SK-N-SH treated with all-trans-retinoic acid at 6 μM for 48 hours (cell line): Measurements from ENCODE around the gene SH3PXD2A.

Source experiments
- ATAC-seq: fragments of 200-7000 bp; cut with Tn5 transposase; 3 replicates; pipeline ENCODE4 v1.9.1; 2020; ENCODE audit warnings: mild to moderate bottlenecking, moderate library complexity
- BACH2 ChIP-seq: fragments of 250-450 bp; sonication (Bioruptor Pico); IDR thresholded peaks from 2 replicates; pipeline ENCODE4 v1.9.0; 2021; ENCODE audit warnings: mild to moderate bottlenecking, borderline replicate concordance
- CREB5 ChIP-seq: fragments of 250-450 bp; sonication (Bioruptor Pico); IDR thresholded peaks from 2 replicates; pipeline ENCODE4 v1.5.1; 2020; ENCODE audit warnings: low read depth, mild to moderate bottlenecking, moderate library complexity
- CSDC2 ChIP-seq: fragments of 250-450 bp; sonication (Bioruptor Pico); IDR thresholded peaks from 2 replicates; pipeline ENCODE4 v1.5.0; 2020; ENCODE audit warnings: mild to moderate bottlenecking, moderate library complexity
- CSRNP3 ChIP-seq: fragments of 250-450 bp; sonication (Bioruptor Pico); IDR thresholded peaks from 2 replicates; pipeline ENCODE4 v1.5.1; 2021; ENCODE audit warnings: mild to moderate bottlenecking, moderate library complexity
- ESRRG ChIP-seq: fragments of 250-450 bp; sonication (Bioruptor Pico); IDR thresholded peaks from 2 replicates; pipeline ENCODE4 v1.6.1; 2021; ENCODE audit warnings: mild to moderate bottlenecking
- GLIS3 ChIP-seq: fragments of 250-450 bp; sonication (Bioruptor Pico); IDR thresholded peaks from 2 replicates; pipeline ENCODE4 v1.5.0; 2020; ENCODE audit warnings: mild to moderate bottlenecking, moderate library complexity
- ISL1 ChIP-seq: fragments of 250-450 bp; sonication (Bioruptor Pico); IDR thresholded peaks from 2 replicates; pipeline ENCODE4 v2.1.2; 2022; ENCODE audit warnings: mild to moderate bottlenecking, moderate library complexity
- PPARA ChIP-seq: fragments of 250-450 bp; sonication (Bioruptor Pico); IDR thresholded peaks from 2 replicates; pipeline ENCODE4 v1.5.0; 2020; ENCODE audit warnings: mild to moderate bottlenecking, borderline replicate concordance
- RARB ChIP-seq: fragments of 250-450 bp; sonication (Bioruptor Pico); IDR thresholded peaks from 2 replicates; pipeline ENCODE4 v1.8.0; 2021; ENCODE audit warnings: mild to moderate bottlenecking, moderate library complexity
- SNAI2 ChIP-seq: fragments of 250-450 bp; sonication (Bioruptor Pico); IDR thresholded peaks from 2 replicates; pipeline ENCODE4 v1.5.0; 2020; ENCODE audit warnings: mild to moderate bottlenecking, moderate library complexity
- TOX ChIP-seq: fragments of 250-450 bp; sonication (Bioruptor Pico); IDR thresholded peaks from 2 replicates; pipeline ENCODE4 v1.8.0; 2021; ENCODE audit warnings: mild to moderate bottlenecking, moderate library complexity, borderline replicate concordance
- TSHZ2 ChIP-seq: fragments of 250-450 bp; sonication (Bioruptor Pico); IDR thresholded peaks from 2 replicates; pipeline ENCODE4 v1.5.0; 2020; ENCODE audit warnings: mild to moderate bottlenecking, moderate library complexity
- ZFP3 ChIP-seq: fragments of 250-450 bp; sonication (Bioruptor Pico); IDR thresholded peaks from 2 replicates; pipeline ENCODE4 v1.5.0; 2020; ENCODE audit warnings: mild to moderate bottlenecking, moderate library complexity
- ZNF70 ChIP-seq: fragments of 450-650 bp; formaldehyde crosslinking; IDR thresholded peaks from 2 replicates; pipeline ENCODE4 v1.5.0; 2020; ENCODE audit warnings: mild to moderate bottlenecking, moderate library complexity
- ZNF8 ChIP-seq: fragments of 450-650 bp; formaldehyde crosslinking; IDR thresholded peaks from 2 replicates; pipeline ENCODE4 v1.5.0; 2020; ENCODE audit warnings: mild to moderate bottlenecking, moderate library complexity
- TF ChIP-seq, protein P1 (sequence below): fragments of 250-450 bp; sonication (Bioruptor Pico); IDR thresholded peaks from 2 replicates; pipeline ENCODE4 v1.8.0; 2020; ENCODE audit warnings: mild to moderate bottlenecking, moderate library complexity, borderline replicate concordance

Gene SH3PXD2A

DNA sequence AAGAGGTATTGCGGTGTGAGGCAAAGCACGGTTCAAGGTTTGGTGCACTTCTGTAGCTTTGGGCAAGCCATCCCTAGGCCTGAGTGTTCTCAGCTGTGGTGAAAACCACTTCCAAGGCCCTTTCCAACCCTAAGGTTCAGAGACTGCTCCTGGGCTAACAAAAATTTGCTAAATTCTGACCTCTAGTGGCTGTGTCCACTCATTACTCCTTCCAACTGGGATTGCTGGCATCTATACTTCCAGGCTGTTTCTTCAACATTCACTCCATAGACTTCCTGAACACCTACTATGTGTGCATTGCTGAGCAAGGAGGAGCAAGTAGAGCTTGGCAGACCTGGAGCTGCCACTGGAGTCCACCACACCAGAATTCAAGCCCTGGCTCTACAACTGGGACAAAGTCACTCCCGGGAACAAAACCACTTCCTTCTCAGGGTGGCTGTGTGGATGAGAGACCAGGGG lies 29.3 kb upstream of the SH3PXD2A start:
- peak; percentile 80 for ATAC-seq
- TF ChIP-seq ESRRG (CRISPR knock-in tag) (no peak), TOX (CRISPR knock-in tag) (no peak), RARB (no peak)

GRCh38 chr10:103882285-103883007 lies 27.1 kb upstream of the SH3PXD2A start:
- TF ChIP-seq CSRNP3 (CRISPR knock-in tag): no peak
- TF ChIP-seq BACH2 (CRISPR knock-in tag): no peak
- no peak for TF ChIP-seq CSDC2 (CRISPR knock-in tag)
- TF ChIP-seq, all 23 proteins: peak for 0
- ATAC-seq: no peak

DNA sequence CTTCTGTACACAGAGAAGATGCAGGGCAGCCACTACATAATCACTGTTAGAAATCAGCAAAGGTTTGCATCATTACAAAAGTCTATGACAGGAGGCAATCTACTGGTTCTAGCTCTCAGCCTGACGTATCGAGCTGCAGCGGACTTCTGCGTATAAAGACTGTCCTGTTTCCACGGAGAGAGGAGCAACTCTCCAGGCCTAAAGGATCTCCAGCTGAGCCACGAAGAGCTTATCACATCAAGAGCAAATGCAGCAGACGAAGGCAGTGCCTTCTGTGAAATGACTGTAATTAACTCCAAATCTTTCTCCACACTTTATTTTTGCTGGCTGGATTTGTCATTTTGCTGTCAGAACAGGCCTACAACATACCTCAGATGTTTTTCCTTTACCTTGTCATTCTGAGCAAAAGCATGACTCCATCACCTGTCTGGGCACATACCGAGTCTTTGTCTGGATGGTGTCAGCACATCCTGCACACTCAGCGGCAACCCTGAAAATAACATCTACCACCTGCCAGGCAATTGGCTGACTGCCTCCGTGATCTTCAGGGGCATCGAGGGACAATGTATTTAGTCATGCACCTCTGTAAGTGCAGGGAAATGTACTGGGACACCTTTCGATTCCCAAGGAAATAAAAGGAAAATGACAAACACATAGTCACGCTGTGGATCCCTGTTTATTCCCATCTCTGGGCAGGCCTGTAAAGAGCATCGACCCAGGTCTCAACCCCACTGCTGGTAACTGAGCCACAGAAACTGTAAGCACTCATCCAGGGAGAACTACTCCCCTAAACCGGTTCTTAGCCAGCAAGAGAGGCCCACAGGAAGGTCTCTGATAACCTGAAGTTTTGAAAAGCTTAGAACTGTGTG lies 26.3 kb upstream of the SH3PXD2A start:
- TF ChIP-seq ZNF8 (CRISPR knock-in tag): no peak
- TF ChIP-seq TOX (CRISPR knock-in tag): no peak
- no peak for TF ChIP-seq ZFP3 (CRISPR knock-in tag)
- TF ChIP-seq CREB5 (CRISPR knock-in tag): no peak
- TF ChIP-seq PPARA (CRISPR knock-in tag): no peak
- TF ChIP-seq, protein P1, sequence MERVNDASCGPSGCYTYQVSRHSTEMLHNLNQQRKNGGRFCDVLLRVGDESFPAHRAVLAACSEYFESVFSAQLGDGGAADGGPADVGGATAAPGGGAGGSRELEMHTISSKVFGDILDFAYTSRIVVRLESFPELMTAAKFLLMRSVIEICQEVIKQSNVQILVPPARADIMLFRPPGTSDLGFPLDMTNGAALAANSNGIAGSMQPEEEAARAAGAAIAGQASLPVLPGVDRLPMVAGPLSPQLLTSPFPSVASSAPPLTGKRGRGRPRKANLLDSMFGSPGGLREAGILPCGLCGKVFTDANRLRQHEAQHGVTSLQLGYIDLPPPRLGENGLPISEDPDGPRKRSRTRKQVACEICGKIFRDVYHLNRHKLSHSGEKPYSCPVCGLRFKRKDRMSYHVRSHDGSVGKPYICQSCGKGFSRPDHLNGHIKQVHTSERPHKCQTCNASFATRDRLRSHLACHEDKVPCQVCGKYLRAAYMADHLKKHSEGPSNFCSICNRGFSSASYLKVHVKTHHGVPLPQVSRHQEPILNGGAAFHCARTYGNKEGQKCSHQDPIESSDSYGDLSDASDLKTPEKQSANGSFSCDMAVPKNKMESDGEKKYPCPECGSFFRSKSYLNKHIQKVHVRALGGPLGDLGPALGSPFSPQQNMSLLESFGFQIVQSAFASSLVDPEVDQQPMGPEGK (CRISPR knock-in tag): no peak
- TF ChIP-seq ZNF70: no peak
- no peak for TF ChIP-seq SNAI2 (CRISPR knock-in tag)
- TF ChIP-seq RARB: no peak
- no peak for TF ChIP-seq BACH2 (CRISPR knock-in tag)
- no peak for TF ChIP-seq ISL1 (CRISPR knock-in tag)
- TF ChIP-seq GLIS3 (CRISPR knock-in tag): no peak
- no peak for TF ChIP-seq TSHZ2 (CRISPR knock-in tag)
- ATAC-seq: no peak

DNA sequence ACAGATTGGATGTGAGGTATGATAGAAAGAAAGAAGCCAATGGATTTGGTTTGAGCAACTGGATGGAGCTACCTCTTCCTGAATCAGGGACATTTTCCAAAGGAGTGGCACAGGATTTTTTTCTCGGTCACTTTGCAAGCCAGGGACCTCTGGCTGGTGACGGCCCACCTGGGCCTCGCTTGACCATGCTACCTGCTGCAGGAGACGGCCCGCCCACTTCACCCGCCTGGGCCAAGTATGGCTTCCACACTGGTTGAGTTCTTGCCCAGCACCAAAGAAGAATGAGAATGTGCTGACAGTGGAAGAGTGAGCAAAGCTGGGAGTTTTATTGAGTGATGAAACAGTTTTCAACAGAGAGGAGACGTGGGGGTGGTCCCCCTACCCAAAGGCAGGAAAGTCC lies 24.5 kb upstream of the SH3PXD2A start:
- no peak for ATAC-seq

More for the DNA sequence above, 24.5 kb upstream of the SH3PXD2A start:
- TF ChIP-seq CREB5 (CRISPR knock-in tag) (no peak), RARB (no peak), ESRRG (CRISPR knock-in tag) (no peak), ZNF8 (CRISPR knock-in tag) (no peak), CSRNP3 (CRISPR knock-in tag) (no peak)
